Activated T-helper 1 cell treated with anti-CD3 and anti-CD28 coated beads, Interleukin-12 subunit alpha, Interleukin-12 subunit beta, Interleukin-2, Interleukin-4 antibody, amounts not matched to agents 30 ng/mL and 10 ng/mL and 1 ng/mL, durations not matched to agents 14 hours and 24 hours and 36 hours (primary cell): ENCODE data around the gene WHAMM. TPM values are rescaled to one million over a fixed set of nuclear protein-coding genes. Genes with fewer than 3 reads are reported as not detected.
"Not testable (repeated sequence)": the region's sequence is repeated elsewhere in the genome, so short reads cannot be mapped to it uniquely, and the experiment has no call there.

ENCODE experiments used
- DNase-seq: peaks from one replicate; pipeline ENCODE4 v3.0.0; 2021; ENCODE audit warnings: low spot score
- H3K27ac Mint-ChIP-seq: one replicate; pipeline ENCODE4 v1.8.0; 2021; ENCODE audit warnings: mild to moderate bottlenecking, mixed read lengths
- H3K27me3 Mint-ChIP-seq: one replicate; pipeline ENCODE4 v1.8.0; 2022; ENCODE audit warnings: mild to moderate bottlenecking, moderate library complexity, mixed read lengths; ENCODE audit not compliant: insufficient read depth
- H3K36me3 Mint-ChIP-seq: one replicate; pipeline ENCODE4 v1.8.0; 2021; ENCODE audit warnings: low read depth, mixed read lengths
- H3K4me1 Mint-ChIP-seq: one replicate; pipeline ENCODE4 v1.8.0; 2021; ENCODE audit warnings: low read depth, mixed read lengths
- H3K4me3 Mint-ChIP-seq: one replicate; pipeline ENCODE4 v1.8.0; 2021; ENCODE audit warnings: mild to moderate bottlenecking, moderate library complexity, mixed read lengths
- H3K9me3 Mint-ChIP-seq: one replicate; pipeline ENCODE4 v1.8.0; 2021; ENCODE audit warnings: mixed read lengths
- intact Hi-C: fragments of 100-400 bp; cut with micrococcal nuclease; formaldehyde crosslinking; loops from one replicate; pipeline ENCODE4 v1.15.1; 2024
- total RNA-seq: library from RNA; stranded (reverse); gene quantifications from 2 replicates; pipeline ENCODE4 v1.2.3, GENCODE V29; 2022

The WHAMM gene
- total RNA-seq, 1 donor from 2014 or later = 7.5 TPM

GRCh38 chr15:82865981-82866380 lies 56.6 kb downstream of the WHAMM start:
- H3K4me3 Mint-ChIP-seq, intact Hi-C loops, H3K36me3 Mint-ChIP-seq, DNase-seq, H3K27ac Mint-ChIP-seq, H3K4me1 Mint-ChIP-seq, H3K9me3 Mint-ChIP-seq: not testable (repeated sequence)
- peaks cover 13% of the 10 kb centered on the region for H3K27me3 Mint-ChIP-seq

GRCh38 chr15:82870727-82871320 lies 61.4 kb downstream of the WHAMM start:
- Mint-ChIP-seq H3K9me3 (no peaks in the 10 kb centered on the region), H3K36me3 (no peaks in the 10 kb centered on the region), H3K4me3 (no peak overlapping the region), H3K4me1 (no peaks in the 10 kb centered on the region), H3K27me3 (peaks cover 15% of the 10 kb centered on the region), H3K27ac (no peak overlapping the region)
- intact Hi-C loops = no loop called here
- no peak for DNase-seq

- Mint-ChIP-seq H3K36me3 (no peaks in the 10 kb centered on the region), H3K4me1 (no peaks in the 10 kb centered on the region), H3K4me3 (no peak overlapping the region), H3K27ac (no peak overlapping the region), H3K27me3 (peaks cover 15% of the 10 kb centered on the region), H3K9me3 (no peaks in the 10 kb centered on the region)
- intact Hi-C loops = no loop called here
- no peak for DNase-seq
Measured at GRCh38 chr15:82871358-82871757, 61.9 kb downstream of the WHAMM start.

- no peak for DNase-seq
- H3K27ac Mint-ChIP-seq = no peak overlapping the region
- no peaks in the 10 kb centered on the region for H3K9me3 Mint-ChIP-seq
- H3K27me3 Mint-ChIP-seq = peaks cover 15% of the 10 kb centered on the region
- intact Hi-C loops = no loop called here
- no peaks in the 10 kb centered on the region for H3K4me1 Mint-ChIP-seq
- H3K4me3 Mint-ChIP-seq = no peak overlapping the region
- no peaks in the 10 kb centered on the region for H3K36me3 Mint-ChIP-seq
Measured at GRCh38 chr15:82871832-82872484, 62.5 kb downstream of the WHAMM start.

- no peaks in the 10 kb centered on the region for H3K4me1 Mint-ChIP-seq
- DNase-seq = no peak
- no peak overlapping the region for H3K27ac Mint-ChIP-seq
- no peak overlapping the region for H3K4me3 Mint-ChIP-seq
- no peaks in the 10 kb centered on the region for H3K9me3 Mint-ChIP-seq
- intact Hi-C loops = no loop called here
- no peaks in the 10 kb centered on the region for H3K36me3 Mint-ChIP-seq
- H3K27me3 Mint-ChIP-seq = peaks cover 15% of the 10 kb centered on the region
Measured at GRCh38 chr15:82873000-82873680, 63.7 kb downstream of the WHAMM start.

GRCh38 chr15:82874267-82874666 lies 64.8 kb downstream of the WHAMM start:
- Mint-ChIP-seq H3K36me3 (no peaks in the 10 kb centered on the region), H3K27me3 (peaks cover 15% of the 10 kb centered on the region), H3K4me3 (no peak overlapping the region), H3K9me3 (no peaks in the 10 kb centered on the region), H3K27ac (no peak overlapping the region), H3K4me1 (no peaks in the 10 kb centered on the region)
- DNase-seq = no peak
- intact Hi-C loops = no loop called here

- Mint-ChIP-seq H3K27me3 (peaks cover 15% of the 10 kb centered on the region), H3K9me3 (no peaks in the 10 kb centered on the region), H3K36me3 (no peaks in the 10 kb centered on the region), H3K4me3 (no peak overlapping the region), H3K4me1 (no peaks in the 10 kb centered on the region), H3K27ac (no peak overlapping the region)
- intact Hi-C loops = no loop called here
- no peak for DNase-seq
Measured at GRCh38 chr15:82874961-82875360, 65.5 kb downstream of the WHAMM start.

- Mint-ChIP-seq H3K27me3 (peaks cover 17% of the 10 kb centered on the region), H3K36me3 (no peaks in the 10 kb centered on the region), H3K4me1 (no peaks in the 10 kb centered on the region), H3K9me3 (no peaks in the 10 kb centered on the region), H3K4me3 (no peak overlapping the region), H3K27ac (no peak overlapping the region)
- intact Hi-C loops = no loop called here
- no peak for DNase-seq
Measured at GRCh38 chr15:82875411-82876003, 66.1 kb downstream of the WHAMM start.

GRCh38 chr15:82877825-82878224 lies 68.4 kb downstream of the WHAMM start:
- intact Hi-C loops = no loop called here
- H3K27ac Mint-ChIP-seq = no peak overlapping the region
- H3K36me3 Mint-ChIP-seq = no peaks in the 10 kb centered on the region
- H3K9me3 Mint-ChIP-seq = no peaks in the 10 kb centered on the region
- no peak overlapping the region for H3K4me3 Mint-ChIP-seq
- no peaks in the 10 kb centered on the region for H3K4me1 Mint-ChIP-seq
- DNase-seq = no peak
- peaks cover 5% of the 10 kb centered on the region for H3K27me3 Mint-ChIP-seq

- H3K27ac Mint-ChIP-seq = no peak overlapping the region
- DNase-seq = no peak
- intact Hi-C loops = no loop called here
Measured at GRCh38 chr15:82878325-82878724, 68.9 kb downstream of the WHAMM start.

GRCh38 chr15:82880704-82881103 lies 71.3 kb downstream of the WHAMM start:
- no peak for DNase-seq
- Mint-ChIP-seq H3K27ac (no peak overlapping the region), H3K27me3 (peaks cover 5% of the 10 kb centered on the region), H3K9me3 (no peaks in the 10 kb centered on the region), H3K4me3 (no peak overlapping the region), H3K4me1 (no peaks in the 10 kb centered on the region), H3K36me3 (no peaks in the 10 kb centered on the region)
- intact Hi-C loops = no loop called here

More at GRCh38 chr15:82878325-82878724, 68.9 kb downstream of the WHAMM start:
- Mint-ChIP-seq H3K4me1 (no peaks in the 10 kb centered on the region), H3K36me3 (no peaks in the 10 kb centered on the region), H3K9me3 (no peaks in the 10 kb centered on the region), H3K4me3 (no peak overlapping the region), H3K27me3 (peaks cover 5% of the 10 kb centered on the region)

GRCh38 chr15:82881747-82882146 lies 72.3 kb downstream of the WHAMM start:
- Mint-ChIP-seq H3K9me3 (no peaks in the 10 kb centered on the region), H3K27ac (no peak overlapping the region), H3K36me3 (no peaks in the 10 kb centered on the region), H3K4me3 (no peak overlapping the region), H3K4me1 (no peaks in the 10 kb centered on the region), H3K27me3 (peaks cover 5% of the 10 kb centered on the region)
- intact Hi-C loops = no loop called here
- no peak for DNase-seq

GRCh38 chr15:82882273-82882928 lies 73.0 kb downstream of the WHAMM start:
- no peak for DNase-seq
- Mint-ChIP-seq H3K4me3 (no peak overlapping the region), H3K4me1 (no peaks in the 10 kb centered on the region), H3K27ac (no peak overlapping the region), H3K27me3 (peaks cover 5% of the 10 kb centered on the region), H3K36me3 (no peaks in the 10 kb centered on the region), H3K9me3 (no peaks in the 10 kb centered on the region)
- intact Hi-C loops = no loop called here
